ENCODE measurements around the gene FAM13A.

- TF ChIP-seq TCF12 (IDR thresholded peaks at IDR 0.05; ENCODE audit: low read depth) (no peak), YY1 (IDR thresholded peaks at IDR 0.05; ENCODE audit: low read depth) (no peak), TAF1 (IDR thresholded peaks at IDR 0.05; ENCODE audit: low read depth) (no peak), RAD21 (IDR thresholded peaks at IDR 0.05; ENCODE audit: low read depth) (no peak), EGR1 (IDR thresholded peaks at IDR 0.05) (no peak), CREB1 (IDR thresholded peaks at IDR 0.05; ENCODE audit: low read depth) (no peak), CEBPB (IDR thresholded peaks at IDR 0.05) (no peak), FOXM1 (IDR thresholded peaks at IDR 0.05; ENCODE audit: borderline replicate concordance, low read depth) (no peak), TEAD4 (IDR thresholded peaks at IDR 0.05) (no peak), EP300 (IDR thresholded peaks at IDR 0.05; ENCODE audit: borderline replicate concordance) (no peak)
- TF ChIP-seq, protein P1, sequence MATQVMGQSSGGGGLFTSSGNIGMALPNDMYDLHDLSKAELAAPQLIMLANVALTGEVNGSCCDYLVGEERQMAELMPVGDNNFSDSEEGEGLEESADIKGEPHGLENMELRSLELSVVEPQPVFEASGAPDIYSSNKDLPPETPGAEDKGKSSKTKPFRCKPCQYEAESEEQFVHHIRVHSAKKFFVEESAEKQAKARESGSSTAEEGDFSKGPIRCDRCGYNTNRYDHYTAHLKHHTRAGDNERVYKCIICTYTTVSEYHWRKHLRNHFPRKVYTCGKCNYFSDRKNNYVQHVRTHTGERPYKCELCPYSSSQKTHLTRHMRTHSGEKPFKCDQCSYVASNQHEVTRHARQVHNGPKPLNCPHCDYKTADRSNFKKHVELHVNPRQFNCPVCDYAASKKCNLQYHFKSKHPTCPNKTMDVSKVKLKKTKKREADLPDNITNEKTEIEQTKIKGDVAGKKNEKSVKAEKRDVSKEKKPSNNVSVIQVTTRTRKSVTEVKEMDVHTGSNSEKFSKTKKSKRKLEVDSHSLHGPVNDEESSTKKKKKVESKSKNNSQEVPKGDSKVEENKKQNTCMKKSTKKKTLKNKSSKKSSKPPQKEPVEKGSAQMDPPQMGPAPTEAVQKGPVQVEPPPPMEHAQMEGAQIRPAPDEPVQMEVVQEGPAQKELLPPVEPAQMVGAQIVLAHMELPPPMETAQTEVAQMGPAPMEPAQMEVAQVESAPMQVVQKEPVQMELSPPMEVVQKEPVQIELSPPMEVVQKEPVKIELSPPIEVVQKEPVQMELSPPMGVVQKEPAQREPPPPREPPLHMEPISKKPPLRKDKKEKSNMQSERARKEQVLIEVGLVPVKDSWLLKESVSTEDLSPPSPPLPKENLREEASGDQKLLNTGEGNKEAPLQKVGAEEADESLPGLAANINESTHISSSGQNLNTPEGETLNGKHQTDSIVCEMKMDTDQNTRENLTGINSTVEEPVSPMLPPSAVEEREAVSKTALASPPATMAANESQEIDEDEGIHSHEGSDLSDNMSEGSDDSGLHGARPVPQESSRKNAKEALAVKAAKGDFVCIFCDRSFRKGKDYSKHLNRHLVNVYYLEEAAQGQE (IDR thresholded peaks at IDR 0.05; ENCODE audit: low read depth), result no peak
Measured at GRCh38 chr4:88693792-88694191, 363.2 kb downstream of the FAM13A start.
